ENCODE results near the gene LIMS2.

LIMS2 gene

DNA sequence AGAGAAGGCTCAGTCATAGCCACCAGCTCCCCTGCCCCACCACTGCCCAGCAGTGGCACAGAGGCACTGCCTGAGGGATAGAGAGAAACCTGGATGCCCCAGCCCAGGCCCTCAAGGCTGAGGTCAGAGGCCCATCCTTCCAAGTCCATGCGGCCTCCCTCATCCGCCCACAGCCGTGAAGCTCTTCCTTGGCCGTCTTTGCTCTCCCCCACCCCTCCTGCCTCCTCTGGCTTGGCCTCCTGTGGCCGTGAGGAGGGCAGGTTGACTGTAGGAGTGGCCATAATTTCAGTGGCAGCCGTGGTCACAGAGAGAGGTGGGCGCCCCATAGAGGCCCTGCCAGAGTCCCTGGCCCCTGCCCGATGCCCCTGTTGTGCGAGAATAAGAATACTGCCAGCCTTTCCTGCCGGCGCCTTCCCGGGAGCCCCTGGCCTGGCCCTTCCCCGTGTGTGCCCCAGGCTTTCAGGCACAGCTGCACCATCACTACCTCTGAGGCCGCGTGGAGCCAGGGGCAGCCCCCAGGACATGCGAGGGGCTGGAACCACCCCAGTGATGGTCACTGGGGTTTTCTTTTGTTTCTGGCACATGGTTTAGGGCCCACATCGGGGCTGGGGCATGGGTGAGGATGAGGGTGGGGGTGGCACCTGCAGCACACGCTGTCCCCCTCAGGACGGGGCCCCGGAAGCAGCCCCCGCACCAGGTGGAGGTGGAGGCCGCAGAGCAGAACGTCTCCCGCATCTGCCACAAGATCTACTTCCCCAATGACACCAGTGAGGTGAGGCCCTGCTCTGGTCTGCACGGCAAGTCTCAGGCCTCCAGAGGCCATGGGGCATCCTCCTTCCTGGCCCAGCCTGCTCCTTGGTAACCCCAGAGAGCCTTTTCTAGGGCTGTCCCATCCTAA is 42.5 kb downstream of the LIMS2 start:
- DNase-seq, result peak in 1 of 5 experiments; percentile 13

DNA sequence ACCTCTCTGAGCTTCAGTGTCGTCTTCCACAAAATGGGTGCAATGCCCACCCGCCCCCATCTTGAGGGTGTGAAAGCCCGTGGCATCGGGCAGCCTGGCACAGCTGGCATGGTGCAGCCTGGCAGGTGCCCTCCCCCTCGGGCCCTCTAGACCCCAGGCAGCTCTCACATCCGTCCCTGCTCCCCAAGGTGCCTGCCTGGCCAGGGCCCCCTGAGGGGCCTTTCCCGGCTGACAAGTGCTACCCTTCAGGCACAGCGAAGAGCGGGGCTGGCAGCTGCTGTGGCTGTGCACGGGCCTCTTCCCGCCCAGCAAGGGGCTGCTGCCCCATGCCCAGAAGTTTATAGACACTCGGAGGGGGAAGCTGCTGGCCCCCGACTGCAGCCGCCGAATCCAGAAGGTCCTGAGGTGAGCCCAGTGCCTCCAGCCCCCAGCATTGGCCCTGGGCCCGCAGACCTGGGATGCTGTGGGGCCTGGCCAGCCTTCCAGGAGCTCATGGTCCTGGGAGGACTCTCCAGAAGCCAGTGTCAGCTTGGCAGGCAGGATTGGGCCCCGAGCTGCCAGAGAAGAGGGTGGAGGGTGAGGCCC is 43.2 kb downstream of the LIMS2 start:
- DNase-seq, result no peak

DNA sequence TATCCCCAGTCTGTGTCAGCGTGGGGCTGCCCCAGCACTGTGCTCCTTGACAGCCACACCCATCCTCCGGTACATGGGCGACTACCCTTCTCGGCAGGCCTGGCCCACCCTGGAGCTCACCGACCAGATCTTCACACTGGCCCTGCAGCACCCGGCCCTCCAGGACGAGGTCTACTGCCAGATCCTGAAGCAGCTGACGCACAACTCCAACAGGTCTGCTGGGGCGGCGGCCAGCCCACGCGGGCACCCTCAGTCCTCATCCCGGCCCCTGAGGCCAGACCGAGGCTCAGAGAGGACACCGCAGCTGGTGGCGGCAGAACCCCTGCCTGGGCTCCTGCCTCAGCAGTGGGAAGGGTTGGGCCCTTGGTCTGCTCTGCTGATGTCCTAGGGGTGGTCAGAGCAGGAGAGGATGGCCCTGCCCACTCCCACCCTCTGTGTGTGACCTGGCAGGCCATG is 43.8 kb downstream of the LIMS2 start:
- no peak for DNase-seq

DNA sequence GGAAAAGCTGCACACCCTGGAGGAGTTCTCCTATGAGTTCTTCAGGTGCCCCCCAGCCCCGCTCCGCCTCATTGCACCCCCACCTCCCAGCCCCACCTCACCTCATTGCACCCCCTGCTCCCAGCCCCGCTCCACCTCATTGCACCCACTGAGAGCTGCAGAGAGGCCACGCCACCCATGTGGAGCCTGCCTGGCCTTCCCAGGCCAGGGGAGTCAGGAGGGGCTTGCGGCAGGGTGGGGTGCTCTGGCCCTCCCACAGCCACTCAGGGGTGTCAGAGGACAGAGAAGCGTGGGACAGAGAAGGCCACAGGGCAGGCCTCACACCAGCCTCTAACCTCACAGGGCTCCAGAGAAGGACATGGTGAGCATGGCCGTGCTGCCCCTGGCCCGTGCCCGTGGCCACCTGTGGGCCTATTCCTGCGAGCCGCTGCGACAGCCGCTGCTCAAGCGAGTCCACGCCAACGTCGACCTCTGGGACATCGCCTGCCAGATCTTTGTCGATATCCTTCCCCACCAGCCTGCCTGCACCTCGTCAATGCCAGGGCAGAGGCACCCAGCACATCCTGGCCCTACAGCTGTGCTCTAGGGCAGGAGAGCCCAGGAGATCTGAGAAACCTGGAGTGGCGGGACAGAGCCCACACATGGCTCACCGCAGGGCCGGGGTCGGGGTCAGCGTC is 44.3 kb downstream of the LIMS2 start:
- DNase-seq, result no peak

DNA sequence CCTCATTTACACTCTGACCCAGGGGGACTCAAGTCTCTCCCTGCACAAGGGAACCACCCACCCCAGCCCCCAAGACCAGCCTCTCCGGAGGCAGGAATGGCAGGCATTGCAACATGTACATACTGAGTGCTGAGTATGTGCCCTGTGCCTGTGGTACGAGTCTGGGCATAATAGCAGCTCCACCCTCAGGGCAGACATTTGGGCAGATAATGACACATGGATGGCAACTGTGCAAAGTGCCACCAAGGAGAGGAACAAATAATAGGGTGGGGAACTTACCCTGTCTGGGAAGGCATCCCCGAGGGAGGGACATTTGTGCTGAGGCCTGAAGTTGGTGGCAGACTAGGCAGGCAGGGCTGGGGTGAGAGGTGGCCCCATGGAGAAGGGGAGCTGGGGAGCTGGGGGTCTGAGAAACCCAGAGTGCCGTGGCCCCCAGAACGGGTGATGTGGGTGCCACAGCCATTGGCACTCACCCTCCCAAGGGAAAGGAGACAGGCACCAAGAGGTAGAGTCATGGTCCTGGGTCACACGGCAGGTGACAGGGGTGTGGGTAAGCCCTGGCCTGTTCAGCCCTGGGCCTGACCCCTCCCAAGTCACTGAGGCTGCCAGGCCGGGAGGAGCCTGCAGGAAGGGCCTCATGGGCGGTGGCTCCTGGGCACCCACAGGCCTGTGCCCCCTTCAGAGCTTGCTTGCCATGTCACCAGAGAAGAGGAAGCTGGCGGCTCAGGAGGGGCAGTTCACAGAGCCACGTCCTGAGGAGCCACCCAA is 45.0 kb downstream of the LIMS2 start:
- DNase-seq, result no peak

DNA sequence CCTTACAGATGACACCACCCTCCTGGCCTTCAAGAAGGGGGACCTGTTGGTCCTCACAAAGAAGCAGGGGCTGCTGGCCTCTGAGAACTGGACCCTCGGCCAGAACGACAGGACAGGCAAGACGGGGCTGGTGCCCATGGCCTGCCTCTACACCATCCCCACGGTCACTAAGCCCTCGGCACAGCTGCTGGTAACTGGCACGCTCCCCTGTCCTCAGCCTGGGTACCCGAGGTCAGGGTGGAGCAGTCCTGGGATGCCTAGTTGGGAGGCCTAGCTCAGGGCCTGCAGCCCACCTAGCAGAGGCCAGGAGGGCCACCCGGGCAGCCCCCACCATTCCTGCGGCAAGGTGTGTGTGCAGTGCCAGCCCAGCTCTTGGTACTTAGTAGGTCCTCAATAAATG is 45.7 kb downstream of the LIMS2 start:
- no peak for DNase-seq

DNA sequence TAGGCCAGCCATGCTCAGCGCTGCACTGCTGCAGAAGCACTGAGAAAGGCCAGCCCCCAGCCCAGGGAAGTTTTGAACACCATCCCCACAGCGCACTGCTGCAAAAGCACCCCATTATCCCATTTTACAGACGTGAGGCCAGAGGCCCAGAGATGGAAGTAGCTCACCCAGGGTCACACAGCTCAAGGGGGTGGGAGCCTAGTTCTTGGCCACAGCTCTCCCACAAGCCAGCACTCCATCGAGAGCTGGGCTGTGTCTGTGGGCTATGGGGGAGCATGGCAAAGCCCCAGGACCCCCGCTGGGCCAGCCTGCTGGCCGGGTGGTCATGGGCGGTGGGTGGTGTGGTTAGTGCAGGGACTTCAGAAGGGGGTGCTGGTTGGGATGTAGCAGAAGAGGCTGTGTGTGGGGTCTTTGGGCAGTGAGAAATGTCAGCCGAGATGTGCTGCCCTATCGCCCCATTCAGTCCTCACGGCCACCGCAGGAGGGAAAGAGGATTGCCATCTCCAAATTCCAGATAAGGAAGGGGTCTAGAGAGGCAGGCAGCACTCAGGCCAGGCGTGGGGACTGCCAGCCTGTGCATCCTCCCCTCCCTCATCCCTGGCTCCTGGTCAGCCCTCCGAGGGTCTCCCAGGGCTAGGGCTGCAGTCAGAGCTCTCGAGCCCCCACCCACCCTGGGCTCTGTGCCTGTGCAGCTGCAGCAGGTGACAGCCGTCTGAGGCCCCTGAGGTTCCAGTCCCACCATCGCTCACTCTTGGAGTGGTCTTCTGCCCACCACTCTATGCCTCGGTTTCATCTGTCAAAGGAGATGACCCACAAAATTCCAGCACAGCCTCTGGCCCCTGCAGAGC is 46.3 kb downstream of the LIMS2 start:
- DNase-seq, result no peak

DNA sequence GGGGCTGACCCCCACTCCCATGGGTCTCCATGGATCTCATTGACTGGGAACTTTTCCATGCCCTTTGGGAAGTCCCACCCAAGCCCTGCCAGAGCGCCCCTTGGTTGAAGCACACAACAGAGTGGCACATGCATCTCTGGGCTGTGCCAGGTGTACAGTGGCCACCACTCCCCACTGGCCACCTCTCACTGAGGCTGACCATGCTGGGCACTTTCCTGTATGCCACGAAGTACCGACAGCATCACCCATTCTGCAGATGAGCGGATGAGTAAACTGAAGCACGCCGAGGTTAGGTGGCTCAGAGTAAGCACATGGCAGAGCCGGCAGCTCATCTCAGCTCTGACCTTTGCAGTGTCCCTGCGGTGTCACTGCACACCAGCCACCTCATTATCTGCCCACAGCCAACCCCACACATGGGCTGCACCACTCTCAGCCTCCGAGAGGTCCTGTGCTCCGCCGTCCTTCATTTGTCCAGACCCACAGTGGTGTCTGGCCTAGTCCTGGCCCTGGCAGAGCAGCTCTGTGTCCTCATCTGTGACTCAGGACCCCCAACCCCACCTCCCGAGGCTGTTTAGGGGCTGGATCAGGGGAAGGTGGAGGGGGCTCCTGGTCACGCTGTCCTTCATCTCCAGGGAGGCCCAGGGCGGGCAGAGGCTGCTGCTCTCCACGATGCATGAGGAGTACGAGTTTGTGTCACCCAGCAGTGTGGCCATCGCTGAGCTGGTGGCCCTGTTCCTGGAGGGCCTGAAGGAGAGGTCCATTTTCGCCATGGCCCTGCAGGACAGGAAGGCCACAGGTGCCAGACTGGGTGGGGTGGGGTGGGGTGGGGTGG is 47.4 kb downstream of the LIMS2 start:
- DNase-seq, result no peak

DNA sequence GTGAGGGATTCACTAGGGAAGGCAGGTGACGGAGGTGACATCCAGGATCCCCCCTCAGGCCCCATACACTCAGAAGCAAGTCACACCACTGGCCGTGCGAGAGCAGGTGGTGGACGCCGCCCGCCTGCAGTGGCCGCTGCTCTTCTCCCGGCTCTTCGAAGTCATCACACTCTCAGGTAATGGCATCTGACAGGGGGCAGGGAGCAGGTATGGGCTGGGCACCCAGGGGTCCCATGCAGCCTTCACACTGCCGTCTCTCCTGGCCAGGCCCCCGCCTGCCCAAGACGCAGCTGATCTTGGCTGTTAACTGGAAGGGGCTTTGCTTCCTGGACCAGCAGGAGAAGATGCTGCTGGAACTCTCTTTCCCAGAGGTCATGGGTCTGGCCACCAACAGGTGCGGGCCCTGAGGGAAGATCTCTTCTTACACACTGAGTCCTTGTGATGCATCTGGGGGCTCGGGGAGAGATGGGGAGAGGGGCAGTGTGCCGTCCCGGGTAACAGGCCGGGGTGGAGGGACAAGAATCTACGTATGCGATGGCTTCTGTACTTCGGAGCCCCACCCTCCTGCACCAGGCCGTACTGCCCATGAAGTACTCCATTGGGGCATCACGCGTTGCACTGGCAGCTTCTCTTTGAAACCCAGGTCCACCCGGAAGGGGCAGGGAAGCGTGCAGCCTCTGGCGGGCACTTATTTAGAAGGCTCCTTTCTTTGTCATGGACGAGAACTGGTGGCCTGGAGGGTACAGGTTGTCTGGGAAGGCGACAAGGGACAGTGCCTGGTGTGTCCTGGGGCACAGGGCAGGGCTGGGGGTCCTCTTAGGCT is 48.2 kb downstream of the LIMS2 start:
- DNase-seq, result no peak

DNA sequence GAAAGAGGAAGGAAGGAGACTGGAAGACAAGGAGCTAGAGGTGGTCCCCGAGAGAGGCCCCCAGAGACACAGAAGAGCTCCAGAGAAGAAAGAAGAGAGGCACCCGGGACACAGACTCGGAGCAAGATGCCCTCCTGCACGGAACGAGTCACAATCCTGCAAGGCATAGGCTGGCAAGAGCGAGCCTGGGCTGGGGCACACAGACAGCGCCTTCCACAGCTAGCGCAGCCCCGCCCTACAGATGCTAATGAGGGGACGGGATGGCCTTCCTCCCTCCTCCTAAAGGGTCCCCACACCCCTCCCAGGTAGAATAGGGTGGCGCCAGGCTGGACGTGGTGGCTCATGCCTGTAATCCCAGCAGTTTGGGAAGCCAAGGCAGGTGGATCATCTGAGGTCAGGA is 49.2 kb downstream of the LIMS2 start:
- DNase-seq, result no peak

DNA sequence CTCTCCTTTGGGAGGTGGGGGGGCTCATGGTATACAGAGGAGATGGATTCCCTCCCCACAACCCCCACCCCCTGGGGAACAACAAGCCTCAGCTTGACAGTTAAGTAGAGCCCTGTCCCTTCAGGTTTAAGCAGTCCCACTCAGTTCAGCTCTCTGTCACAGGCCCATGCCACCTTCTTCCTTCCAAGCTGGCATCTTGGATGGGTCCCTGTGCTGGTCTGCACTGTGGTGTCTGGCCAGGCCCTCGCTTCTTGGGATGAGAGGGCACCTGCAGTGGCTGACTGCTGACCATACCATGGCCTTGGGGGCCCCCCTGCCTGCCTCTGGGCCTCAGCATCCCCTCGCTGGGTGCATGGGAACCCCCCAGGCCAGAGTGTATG is 49.8 kb downstream of the LIMS2 start:
- peak in 1 of 5 experiments; percentile 6 for DNase-seq

DNA sequence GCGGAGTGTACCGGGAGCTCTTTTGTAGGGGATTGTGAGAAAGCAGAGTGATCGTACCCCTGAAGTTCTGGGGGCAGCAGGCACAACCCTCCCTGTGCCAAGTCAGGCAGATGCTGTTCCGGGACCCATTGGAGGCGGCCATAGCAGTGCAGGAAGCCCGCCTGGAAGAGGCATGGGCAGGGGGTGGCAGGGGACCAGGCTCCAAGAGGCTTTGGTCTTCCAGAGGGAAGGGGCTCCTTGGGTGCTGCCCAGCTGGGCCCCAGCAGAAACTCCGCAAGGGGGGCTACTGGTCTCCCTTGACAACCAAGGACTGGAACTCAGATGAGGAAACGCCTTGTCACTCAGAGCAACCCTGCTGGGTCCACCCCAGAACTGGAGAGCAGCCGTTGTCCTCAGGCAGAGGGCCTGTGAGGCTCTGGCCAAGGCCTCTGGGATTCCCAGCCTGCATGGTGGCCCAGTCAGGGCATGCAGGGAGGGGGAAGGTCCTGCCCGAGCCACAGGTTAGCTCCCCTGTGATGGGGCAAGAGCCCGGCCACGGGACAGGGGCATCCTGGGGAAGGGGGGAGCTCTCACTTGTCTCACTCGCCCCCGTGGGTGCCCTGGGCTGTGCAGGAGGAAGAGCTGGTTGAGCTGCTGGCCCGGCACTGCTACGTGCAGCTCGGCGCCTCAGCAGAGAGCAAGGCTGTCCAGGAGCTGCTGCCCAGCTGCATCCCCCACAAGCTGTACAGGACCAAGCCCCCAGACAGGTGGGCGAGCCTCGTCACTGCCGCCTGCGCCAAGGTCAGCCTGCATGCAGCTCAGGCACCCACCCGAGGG is 50.4 kb downstream of the LIMS2 start:
- no peak for DNase-seq

DNA sequence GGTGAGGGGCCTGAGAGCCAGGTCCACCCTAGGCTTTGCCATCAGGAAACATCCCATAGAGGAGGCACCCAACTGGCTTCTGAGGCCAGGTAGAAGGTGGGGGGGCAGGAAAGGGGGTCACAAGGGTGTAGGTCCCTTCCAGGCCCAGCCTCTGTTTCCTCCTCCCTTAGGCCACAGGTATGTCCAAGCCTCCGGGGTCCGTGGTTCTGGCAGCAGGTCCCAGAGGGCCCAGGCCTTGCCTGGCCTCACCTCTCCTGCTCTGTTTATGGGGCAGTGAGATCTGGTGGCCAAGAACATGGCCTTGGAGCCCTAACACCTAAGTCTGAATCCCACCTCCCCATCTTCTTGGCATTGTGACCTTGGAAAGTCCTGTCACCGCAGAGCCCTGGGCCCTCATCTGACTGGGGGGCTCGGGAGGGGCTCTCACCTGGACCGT is 51.0 kb downstream of the LIMS2 start:
- DNase-seq, result no peak

DNA sequence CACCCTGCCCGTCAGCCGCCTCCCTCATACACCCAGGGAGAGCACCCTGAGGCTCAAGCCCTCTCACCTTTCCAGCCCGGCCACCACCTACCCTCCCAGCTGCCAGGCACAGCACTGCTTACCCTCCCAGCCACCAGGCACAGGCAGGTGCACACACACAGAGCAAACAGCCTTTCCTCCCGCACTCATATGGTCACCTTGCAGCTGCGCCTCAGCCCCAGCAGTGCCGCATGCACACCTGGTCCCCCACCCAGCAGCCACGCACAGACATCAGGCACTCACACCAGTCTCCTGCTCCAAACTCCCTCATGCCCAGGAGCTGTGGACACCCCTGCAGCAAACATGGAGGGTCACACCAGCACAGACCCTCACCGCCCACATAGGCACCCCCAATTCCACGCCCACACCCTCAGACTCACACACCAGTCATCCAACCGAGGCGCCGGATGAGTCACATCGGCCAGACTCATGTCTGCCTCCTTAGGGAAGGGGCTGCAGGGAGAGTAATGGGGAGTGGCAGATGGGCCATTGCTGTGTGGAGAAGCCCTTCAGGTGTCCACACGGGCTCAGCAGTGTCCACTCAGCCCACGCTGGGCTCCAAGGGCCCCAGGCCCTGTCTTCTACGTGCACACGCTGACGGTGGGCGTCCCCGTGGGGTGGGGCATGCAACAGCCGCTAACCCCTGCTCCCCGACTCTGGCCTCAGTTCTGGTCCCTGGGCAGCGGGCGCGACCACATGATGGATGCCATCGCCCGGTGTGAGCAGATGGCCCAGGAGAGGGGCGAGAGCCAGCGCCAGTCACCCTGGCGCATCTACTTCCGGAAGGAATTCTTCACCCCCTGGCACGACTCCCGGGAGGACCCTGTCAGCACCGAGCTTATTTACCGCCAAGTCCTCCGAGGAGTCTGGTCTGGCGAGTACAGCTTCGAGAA is 51.7 kb downstream of the LIMS2 start:
- DNase-seq, result no peak

DNA sequence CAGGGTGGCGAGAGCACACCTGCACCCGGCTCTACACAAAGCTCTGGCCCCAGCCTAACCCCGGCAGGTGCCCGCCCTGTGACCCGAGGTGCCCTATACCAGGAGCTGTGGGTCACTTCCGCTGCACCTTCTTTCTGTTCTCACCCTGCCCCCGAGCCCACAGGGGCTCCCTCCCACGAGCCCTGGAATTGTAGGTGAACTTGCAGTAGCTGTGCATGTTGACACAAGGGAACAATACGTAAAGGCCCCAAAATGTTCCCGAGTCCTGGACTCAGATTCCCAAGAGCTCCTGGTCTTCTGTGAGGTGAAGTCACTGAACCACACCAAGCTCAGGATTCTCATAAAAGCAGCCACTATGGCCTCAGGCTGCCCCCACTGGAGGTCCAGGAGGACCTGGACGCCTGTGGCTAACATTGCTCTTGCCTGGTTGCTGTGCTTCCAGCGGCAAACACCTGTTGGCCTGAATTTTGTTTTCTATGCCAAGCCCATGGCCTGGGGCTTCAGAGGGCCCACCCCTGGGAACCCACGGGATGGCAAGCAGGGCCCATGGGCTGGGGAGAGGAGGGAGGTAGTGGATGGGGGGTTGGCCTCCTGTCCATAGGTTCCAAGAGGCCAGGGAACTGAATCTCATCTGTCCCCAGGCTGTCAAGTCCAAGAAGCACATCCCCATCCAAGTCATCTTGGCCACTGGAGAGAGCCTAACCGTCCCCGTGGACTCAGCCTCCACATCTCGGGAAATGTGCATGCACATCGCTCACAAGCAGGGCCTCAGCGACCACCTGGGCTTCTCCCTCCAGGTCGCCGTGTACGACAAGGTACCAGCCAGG is 52.6 kb downstream of the LIMS2 start:
- no peak for DNase-seq

DNA sequence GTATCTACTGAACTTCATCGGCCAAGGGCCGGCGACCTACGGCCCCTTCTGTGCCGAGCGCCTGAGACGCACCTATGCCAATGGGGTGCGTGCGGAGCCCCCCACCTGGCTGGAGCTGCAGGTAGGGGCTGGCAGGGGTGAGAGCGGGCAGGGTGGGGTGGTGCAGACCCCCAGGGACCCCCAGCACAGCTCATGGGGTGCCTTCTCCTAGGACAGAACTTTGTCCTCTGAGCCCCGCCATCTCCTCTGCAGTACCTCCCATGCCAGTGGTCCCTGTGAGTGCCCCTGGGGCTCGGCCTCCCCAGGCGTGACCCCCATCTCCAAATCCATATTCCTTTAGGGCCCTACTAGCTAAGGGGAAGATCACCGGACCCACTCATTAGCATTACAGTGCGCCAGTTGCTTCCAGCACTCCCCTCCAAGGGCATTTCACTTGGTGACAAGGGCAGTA is 53.3 kb downstream of the LIMS2 start:
- DNase-seq, result no peak

DNA sequence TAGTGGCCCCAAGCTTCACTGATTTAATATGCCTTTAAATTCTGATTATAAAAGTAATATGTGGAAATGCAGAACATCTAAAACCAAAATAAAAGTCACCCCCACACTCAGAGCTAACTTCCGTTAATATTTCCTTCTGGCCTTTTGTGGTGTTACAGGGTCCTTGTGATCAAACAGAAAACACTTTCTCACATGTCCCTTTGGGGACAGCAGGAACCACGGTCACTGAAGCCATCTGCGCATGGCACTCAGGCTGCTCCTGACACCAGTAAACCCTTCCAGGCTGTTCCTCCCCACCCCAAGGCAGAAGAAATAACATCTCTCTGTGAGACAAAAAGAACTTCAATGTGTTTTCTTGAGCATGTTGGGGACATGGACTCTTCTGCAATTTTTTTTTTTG is 54.5 kb downstream of the LIMS2 start:
- DNase-seq, result no peak
